RWPE1 (cell line): ENCODE measurements around the gene PRR7.

Experiments
- CTCF ChIA-PET: fragments of 350-600 bp; sonication (Branson Sonifier 250); formaldehyde crosslinking; extraction: SDS; loops from one replicate; lab custom pipeline; 2021; lab: Yijun Ruan, JAX
- POLR2A ChIA-PET: fragments of 400-600 bp; formaldehyde crosslinking; extraction: SDS; loops from one replicate; lab custom pipeline; 2020; ENCODE audit warnings: antibody characterized with exemption; ENCODE audit not compliant: low non-redundant PET; lab: Yijun Ruan, JAX
- DNase-seq: peaks from one replicate; pipeline ENCODE4 v3.0.0; 2012; ENCODE audit warnings: low spot score
- H3K27ac ChIP-seq: fragments of 450-650 bp; 2 replicates; pipeline ENCODE4 v1.5.1; 2017
- TF ChIP-seq, protein P1 (sequence below): fragments of 450-650 bp; conservative IDR thresholded peaks from 2 replicates; pipeline ENCODE4 v1.5.1; 2017; ENCODE audit warnings: low read depth, mild to moderate bottlenecking

Gene PRR7

DNA sequence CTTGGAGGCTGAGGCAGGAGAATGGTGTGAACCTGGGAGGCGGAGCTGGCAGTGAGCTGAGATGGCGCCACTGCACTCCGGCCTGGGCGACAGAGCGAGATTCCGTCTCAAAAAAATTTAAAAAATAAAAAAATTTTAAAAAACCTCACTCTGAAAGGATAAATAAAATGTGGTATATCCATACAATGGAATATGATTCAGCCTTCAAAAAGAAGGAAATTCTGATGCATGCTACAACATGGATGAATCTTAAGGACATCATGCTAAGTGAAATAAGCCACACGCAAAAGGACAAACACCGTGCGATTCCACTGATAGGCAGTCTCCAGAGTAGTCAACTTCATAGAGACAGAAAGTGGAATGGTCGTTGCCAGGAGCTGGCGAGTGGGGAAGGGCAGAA is 18.4 kb downstream of the PRR7 start:
- CTCF ChIA-PET: interaction anchor here (0.9 to 1.9 kb wide), 3 partner anchors 8 to 61 kb away, joined by 4 to 5 read pairs (median 5); no protein-coding TSS in a partner anchor
- DNase-seq: no peak
- H3K27ac ChIP-seq: no peak overlapping the region
- POLR2A ChIA-PET: no interaction called here
- TF ChIP-seq, protein P1, sequence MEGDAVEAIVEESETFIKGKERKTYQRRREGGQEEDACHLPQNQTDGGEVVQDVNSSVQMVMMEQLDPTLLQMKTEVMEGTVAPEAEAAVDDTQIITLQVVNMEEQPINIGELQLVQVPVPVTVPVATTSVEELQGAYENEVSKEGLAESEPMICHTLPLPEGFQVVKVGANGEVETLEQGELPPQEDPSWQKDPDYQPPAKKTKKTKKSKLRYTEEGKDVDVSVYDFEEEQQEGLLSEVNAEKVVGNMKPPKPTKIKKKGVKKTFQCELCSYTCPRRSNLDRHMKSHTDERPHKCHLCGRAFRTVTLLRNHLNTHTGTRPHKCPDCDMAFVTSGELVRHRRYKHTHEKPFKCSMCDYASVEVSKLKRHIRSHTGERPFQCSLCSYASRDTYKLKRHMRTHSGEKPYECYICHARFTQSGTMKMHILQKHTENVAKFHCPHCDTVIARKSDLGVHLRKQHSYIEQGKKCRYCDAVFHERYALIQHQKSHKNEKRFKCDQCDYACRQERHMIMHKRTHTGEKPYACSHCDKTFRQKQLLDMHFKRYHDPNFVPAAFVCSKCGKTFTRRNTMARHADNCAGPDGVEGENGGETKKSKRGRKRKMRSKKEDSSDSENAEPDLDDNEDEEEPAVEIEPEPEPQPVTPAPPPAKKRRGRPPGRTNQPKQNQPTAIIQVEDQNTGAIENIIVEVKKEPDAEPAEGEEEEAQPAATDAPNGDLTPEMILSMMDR: no peak

DNA sequence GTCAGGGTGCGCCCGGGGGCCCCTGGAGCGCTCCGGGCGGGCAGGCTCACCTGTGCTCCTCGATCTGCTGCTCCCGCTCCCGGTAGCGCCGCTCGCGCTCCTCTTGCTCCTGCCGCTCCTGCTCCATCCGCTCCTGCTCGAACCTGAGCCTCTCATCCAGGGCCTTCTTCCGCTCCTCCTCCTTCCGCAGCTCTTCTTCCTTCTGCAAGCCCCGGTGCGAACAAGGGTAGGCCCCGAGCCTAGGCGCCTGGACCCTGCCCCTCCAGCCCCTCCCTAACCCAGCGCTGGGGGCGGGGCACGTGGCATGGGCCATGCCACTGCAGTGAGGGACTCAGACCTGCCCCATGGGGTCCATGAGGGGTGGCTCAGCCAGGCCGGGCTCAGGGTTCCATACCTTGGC is 20.2 kb downstream of the PRR7 start:
- no peak for DNase-seq
- ChIA-PET POLR2A (no interaction called here), CTCF (interaction anchor here (1.9 kb wide), 1 partner anchor 10 kb away, joined by 5 read pairs; no protein-coding TSS in a partner anchor)
- no peak overlapping the region; the same call in 1 of the 2 replicates for H3K27ac ChIP-seq
- TF ChIP-seq, protein P1: no peak

DNA sequence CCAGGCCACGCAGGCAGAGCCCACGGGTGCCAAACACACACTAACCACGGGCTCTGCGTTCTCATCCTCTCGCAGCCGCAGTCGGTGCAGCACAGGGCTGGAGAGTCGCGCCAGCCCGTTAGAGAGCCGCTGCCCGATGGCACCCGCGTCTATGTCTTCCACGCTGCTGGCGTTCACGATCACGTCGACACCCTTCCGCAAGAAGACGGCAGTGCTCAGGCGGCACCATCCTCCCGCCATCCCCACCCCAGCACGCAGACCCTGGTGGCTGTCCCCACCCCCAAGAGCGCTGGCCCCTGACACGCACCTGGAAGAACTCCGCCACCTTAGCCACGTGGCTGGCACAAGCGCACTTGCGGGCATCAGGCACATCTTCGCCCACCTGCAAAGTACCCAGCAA is 20.8 kb downstream of the PRR7 start:
- no peak overlapping the region for H3K27ac ChIP-seq
- ChIA-PET CTCF (interaction anchor here (1.0 kb wide), 1 partner anchor 34 kb away, joined by 3 read pairs; no protein-coding TSS in a partner anchor), POLR2A (no interaction called here)
- TF ChIP-seq, protein P1: no peak
- DNase-seq: no peak

DNA sequence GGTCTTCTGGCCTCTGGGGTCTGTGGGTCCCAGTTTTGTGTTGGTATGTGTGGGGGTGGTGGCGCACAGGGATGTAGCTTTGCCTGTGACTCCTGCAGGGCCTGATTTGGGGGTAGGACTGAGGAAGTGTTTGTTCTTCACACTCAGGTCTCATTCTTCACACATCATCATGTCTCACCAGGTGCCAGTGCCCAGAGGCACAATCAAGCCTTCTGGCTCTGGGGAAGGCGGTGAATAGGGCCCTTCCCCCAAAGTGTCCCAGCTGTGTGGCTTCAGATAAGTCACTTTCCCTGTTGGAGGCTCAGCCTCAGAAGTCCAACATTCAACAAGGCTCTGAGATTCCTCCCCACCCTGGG is 21.7 kb downstream of the PRR7 start:
- CTCF ChIA-PET: interaction anchor here (0.9 to 2.2 kb wide), 4 partner anchors 11 to 65 kb away, joined by 3 to 18 read pairs (median 4); no protein-coding TSS in a partner anchor
- POLR2A ChIA-PET: interaction anchor here (1.1 kb wide), 1 partner anchor 19 kb away, joined by 3 read pairs; no protein-coding TSS in a partner anchor
- H3K27ac ChIP-seq: peak overlapping the region; percentile 82
- TF ChIP-seq, protein P1: no peak
- no peak for DNase-seq

DNA sequence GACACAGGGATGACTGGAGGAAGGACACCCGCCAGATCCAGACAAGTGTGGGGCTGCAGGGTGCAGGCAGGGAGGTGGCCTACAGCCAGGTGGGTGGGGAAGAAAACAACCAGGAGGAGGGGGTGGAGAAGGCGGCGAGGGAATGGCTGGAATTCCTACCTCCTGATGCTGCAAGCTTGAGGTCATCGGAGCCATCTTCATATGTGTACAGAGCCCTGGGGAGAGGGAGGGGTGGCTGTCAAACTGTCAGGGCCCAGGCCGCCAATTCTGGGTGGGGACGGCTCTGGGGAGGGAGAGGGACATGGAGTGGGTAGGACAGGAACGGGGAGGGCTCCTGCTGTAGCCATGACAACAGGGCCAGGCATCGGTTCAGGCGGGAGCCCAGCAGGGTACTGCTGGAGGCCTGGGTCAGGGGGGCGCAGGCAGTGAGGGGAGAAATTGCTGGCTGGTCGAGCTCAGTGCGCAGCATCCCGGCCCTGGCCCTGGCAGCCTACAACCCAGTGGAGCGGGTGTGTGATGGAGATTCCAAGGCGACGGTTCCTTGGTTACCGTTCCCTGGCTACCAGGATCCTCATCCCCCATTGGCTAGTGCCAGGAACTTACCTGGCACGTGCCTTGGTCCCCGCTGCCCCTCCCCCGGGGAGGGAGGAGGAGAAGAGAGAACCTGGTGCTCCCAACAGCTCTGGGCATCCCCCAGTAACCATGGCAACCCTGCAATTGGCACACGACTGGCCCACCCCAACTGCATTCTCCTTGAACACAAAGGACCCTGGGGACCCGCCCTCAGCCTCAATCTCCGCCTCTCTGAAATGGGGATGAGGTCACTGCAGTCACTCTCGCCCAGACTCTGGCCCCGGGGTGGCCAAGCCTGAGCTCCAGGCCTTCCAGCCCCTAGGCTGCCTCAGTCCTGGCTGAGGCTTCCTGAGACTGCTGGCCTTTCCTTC is 22.3 kb downstream of the PRR7 start:
- peak overlapping the region; percentile 82 for H3K27ac ChIP-seq
- TF ChIP-seq, protein P1: no peak

More for the DNA sequence above, 22.3 kb downstream of the PRR7 start:
- POLR2A ChIA-PET: interaction anchor here (0.7 to 1.1 kb wide), 3 partner anchors 9 to 19 kb away, joined by 3 to 4 read pairs (median 3); no protein-coding TSS in a partner anchor
- CTCF ChIA-PET: interaction anchor here (0.7 to 2.2 kb wide), 6 partner anchors 12 to 66 kb away, joined by 3 to 18 read pairs (median 4); no protein-coding TSS in a partner anchor
- DNase-seq: peak; percentile 75
